Activated T-cell treated with anti-CD3 and anti-CD28 coated beads for 24 hours (primary cell): ENCODE measurements around the gene OR2AJ1.

Source experiments
- DNase-seq: peaks from one replicate; pipeline ENCODE4 v3.0.0-alpha.2; 2020; ENCODE audit warnings: low read depth

The OR2AJ1 gene

DNA sequence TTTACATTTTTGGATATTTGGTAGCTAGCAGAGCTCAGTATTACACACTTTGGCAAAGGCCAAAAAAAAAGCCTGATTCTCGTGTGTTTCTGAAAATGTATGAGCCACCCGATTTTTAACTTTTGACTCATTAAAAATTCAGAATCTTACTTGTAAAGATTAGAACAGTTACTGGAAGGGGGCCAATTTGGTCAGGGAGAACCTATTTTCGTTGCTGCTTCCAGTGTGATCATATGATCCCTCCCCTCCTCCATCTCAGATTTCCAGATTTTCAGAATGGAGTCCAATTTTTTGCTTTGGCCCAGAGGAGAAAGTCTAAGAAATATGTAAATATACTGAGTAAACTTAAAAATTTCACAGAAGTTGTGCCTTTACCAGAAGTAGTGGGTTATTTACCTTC is 37.1 kb downstream of the OR2AJ1 start:
- DNase-seq = no peak

DNA sequence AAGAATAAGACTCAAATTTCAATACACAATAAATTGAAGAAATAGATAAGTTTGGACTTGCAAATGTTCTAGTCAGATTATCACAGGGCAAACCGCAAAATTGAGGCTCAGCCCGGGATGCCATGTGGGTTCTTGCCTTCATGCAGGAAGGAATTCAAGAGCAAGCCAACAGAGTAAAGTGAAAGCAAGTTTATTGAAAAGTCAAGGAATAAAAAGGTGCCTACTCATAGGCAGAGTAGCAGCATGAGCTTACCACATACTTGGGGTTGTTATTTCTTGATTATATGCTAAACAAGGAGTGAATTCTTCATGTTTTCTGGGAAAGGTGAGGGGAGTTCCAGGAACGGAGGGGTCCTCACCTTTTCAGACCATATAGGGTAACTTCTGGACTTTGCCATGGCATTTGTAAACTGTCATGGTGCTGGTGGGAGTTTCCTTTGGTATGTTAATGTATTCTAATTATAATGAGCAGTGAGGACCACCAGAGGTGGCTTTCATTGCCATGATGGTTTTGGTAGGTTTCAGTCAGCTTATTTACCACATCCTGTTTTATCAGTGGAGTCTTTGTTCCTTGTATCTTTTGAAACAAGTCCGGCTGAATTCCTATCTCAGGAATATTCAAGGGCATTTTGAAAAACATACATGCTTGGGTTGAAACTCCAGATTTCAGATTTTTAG is 38.4 kb downstream of the OR2AJ1 start:
- DNase-seq = no peak

DNA sequence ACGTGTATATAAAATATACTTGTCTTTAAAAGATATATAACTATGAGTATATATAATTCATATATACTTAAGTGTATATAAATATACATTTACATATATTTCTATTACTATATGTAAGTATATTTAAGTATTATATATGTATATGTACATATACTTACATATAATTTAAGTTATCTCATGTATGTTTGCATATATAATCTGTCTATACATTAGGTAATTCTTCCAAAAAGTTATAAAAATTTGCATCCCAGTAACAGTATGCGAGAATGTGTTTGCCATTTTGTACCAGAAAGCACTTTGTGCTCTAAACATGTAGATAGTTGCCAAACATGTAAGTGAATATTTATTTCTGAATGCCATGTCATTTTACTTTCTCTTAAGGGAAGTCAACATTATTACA is 40.2 kb downstream of the OR2AJ1 start, which contains the start of gene OR2AK2:
OR2AK2 (plus strand) TSS at position 301 of the 400 bp plus-strand sequence. CDS start 144 bp downstream, outside the sequence.
- DNase-seq = no peak

DNA sequence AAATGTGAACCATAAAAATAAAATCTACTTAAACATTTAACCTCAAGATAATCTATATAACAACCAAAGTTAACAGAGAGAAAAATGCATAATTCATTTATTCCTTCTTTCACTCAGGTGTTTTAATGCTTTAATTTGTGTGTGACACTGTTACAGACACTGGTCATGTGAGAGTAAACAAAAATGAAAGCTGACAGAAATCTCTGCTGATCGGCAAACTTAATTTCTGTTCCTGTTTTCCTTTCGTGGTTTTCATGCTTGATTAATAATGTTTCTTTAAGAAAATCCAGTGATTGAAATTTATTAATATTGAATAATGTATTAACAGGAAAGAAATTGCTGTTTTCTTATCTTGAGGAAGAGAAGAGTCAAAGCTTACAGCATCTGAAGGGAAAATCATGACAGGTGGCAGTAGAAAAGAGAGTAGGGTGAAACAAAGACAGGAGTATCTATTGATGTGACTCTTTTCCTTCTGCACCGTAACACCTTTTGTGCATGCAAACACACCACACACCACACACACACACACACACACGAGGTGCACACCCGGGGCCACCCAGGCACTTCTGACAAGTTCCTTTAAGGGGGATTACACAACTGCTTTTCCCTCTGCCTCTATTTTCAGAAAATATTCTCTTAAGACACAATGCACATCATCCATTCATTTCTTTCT is 42.0 kb downstream of the OR2AJ1 start:
- DNase-seq = no peak
